ENCODE data around the gene SIK2.

GRCh38 chr11:111629499-111629898 lies 27.2 kb downstream of the SIK2 start:
- TF ChIP-seq CTCF (IDR thresholded peaks at IDR 0.05) (no peak), POLR2A (IDR thresholded peaks at IDR 0.05) (no peak)

Data from thyroid gland (tissue), 4 donors.